DOHH2 (cell line): Measurements from ENCODE around the gene WDR91.

Source experiments
- H3F3A ChIP-seq: fragments of 200-600 bp; sonication (generic), shearing (Covaris generic); 2 replicates; pipeline ENCODE4 v1.6.0; 2016; ENCODE audit warnings: antibody characterized with exemption, mild to moderate bottlenecking; ENCODE audit not compliant: control insufficient read depth, insufficient read depth
- H3K27ac ChIP-seq: fragments of 200-600 bp; sonication (generic); 2 replicates; pipeline ENCODE4 v1.5.1; 2014; ENCODE audit warnings: low read depth, mild to moderate bottlenecking, low read length, moderate library complexity
- H3K27me3 ChIP-seq: fragments of 200-600 bp; sonication (generic); 2 replicates; pipeline ENCODE4 v1.6.1; 2014; ENCODE audit warnings: mild to moderate bottlenecking, low read length, mixed read lengths; ENCODE audit not compliant: control insufficient read depth
- H3K36me3 ChIP-seq: fragments of 200-600 bp; sonication (generic); 2 replicates; pipeline ENCODE4 v1.6.1; 2014; ENCODE audit warnings: mild to moderate bottlenecking, low read length, moderate library complexity, mixed read lengths; ENCODE audit not compliant: control insufficient read depth
- H3K4me1 ChIP-seq: fragments of 200-600 bp; sonication (generic); 2 replicates; pipeline ENCODE4 v1.6.1; 2014; ENCODE audit warnings: mild to moderate bottlenecking, low read length, mixed read lengths; ENCODE audit not compliant: control insufficient read depth
- H3K4me2 ChIP-seq: fragments of 200-600 bp; sonication (generic); 2 replicates; pipeline ENCODE4 v1.6.0; 2014; ENCODE audit warnings: mild to moderate bottlenecking, low read length, moderate library complexity
- H3K4me3 ChIP-seq: fragments of 200-600 bp; sonication (generic); 2 replicates; pipeline ENCODE4 v1.5.1; 2014; ENCODE audit warnings: mild to moderate bottlenecking, low read length, mixed read lengths
- H3K79me2 ChIP-seq: fragments of 200-600 bp; sonication (generic); 2 replicates; pipeline ENCODE4 v1.6.1; 2014; ENCODE audit warnings: mild to moderate bottlenecking, low read length, mixed read lengths; ENCODE audit not compliant: control insufficient read depth
- H3K9me2 ChIP-seq: fragments of 200-600 bp; sonication (generic); replicated peaks from 2 replicates; pipeline ENCODE4 v1.6.1; 2014; ENCODE audit warnings: mild to moderate bottlenecking, low read length, mixed read lengths; ENCODE audit not compliant: control insufficient read depth
- H3K9me3 ChIP-seq: fragments of 200-600 bp; sonication (generic); 2 replicates; pipeline ENCODE4 v1.6.1; 2014; ENCODE audit warnings: antibody characterized with exemption, low read length, mixed read lengths; ENCODE audit not compliant: control insufficient read depth, insufficient read depth
- H4K20me1 ChIP-seq: fragments of 200-600 bp; sonication (generic); 2 replicates; pipeline ENCODE4 v1.6.0; 2014; ENCODE audit warnings: low read depth, mild to moderate bottlenecking, antibody characterized with exemption, low read length, moderate library complexity; ENCODE audit not compliant: control insufficient read depth, insufficient read depth
- CTCF ChIP-seq: fragments of 200-600 bp; sonication (generic); IDR thresholded peaks from one replicate; pipeline ENCODE4 v1.5.1; 2014; ENCODE audit warnings: antibody characterized with exemption, mild to moderate bottlenecking, low read depth, low read length; ENCODE audit not compliant: poor library complexity, severe bottlenecking
- EZH2phosphoT487 ChIP-seq: fragments of 200-600 bp; sonication (generic); IDR thresholded peaks from 2 replicates; pipeline ENCODE4 v1.6.1; 2017; ENCODE audit warnings: borderline replicate concordance, mild to moderate bottlenecking, antibody characterized with exemption, low read length, moderate library complexity, mixed read lengths

WDR91 gene

GRCh38 chr7:135199439-135199838 lies 11.9 kb downstream of the WDR91 start:
- Histone ChIP-seq H4K20me1 (no peaks in the 10 kb centered on the region), H3K79me2 (no peaks in the 10 kb centered on the region), H3K36me3 (peaks cover 49% of the 10 kb centered on the region), H3K9me2 (no peaks in the 10 kb centered on the region), H3K4me3 (no peak overlapping the region), H3K4me2 (no peak overlapping the region), H3K9me3 (no peaks in the 10 kb centered on the region), H3K27ac (no peak overlapping the region), H3K4me1 (no peaks in the 10 kb centered on the region), H3K27me3 (no peaks in the 10 kb centered on the region), H3F3A (no peaks in the 10 kb centered on the region)
- TF ChIP-seq CTCF (no peak), EZH2phosphoT487 (no peak)

GRCh38 chr7:135197906-135198655 lies 13.2 kb downstream of the WDR91 start:
- Histone ChIP-seq H3K4me3 (no peak overlapping the region), H3K36me3 (peaks cover 39% of the 10 kb centered on the region), H3K27ac (no peak overlapping the region), H3K4me1 (no peaks in the 10 kb centered on the region), H4K20me1 (no peaks in the 10 kb centered on the region), H3K9me3 (no peaks in the 10 kb centered on the region), H3K9me2 (no peaks in the 10 kb centered on the region), H3F3A (no peaks in the 10 kb centered on the region), H3K27me3 (no peaks in the 10 kb centered on the region), H3K4me2 (no peak overlapping the region), H3K79me2 (no peaks in the 10 kb centered on the region)
- TF ChIP-seq CTCF, result no peak
- no peak for TF ChIP-seq EZH2phosphoT487

- H3K79me2 ChIP-seq, result no peaks in the 10 kb centered on the region
- no peaks in the 10 kb centered on the region for H3K9me2 ChIP-seq
- no peaks in the 10 kb centered on the region for H3F3A ChIP-seq
- peaks cover 44% of the 10 kb centered on the region for H3K36me3 ChIP-seq
- H4K20me1 ChIP-seq, result no peaks in the 10 kb centered on the region
- H3K4me3 ChIP-seq, result no peak overlapping the region
- H3K4me1 ChIP-seq, result no peaks in the 10 kb centered on the region
- H3K27me3 ChIP-seq, result no peaks in the 10 kb centered on the region
- H3K9me3 ChIP-seq, result no peaks in the 10 kb centered on the region
- H3K4me2 ChIP-seq, result no peak overlapping the region
- no peak overlapping the region for H3K27ac ChIP-seq
- TF ChIP-seq EZH2phosphoT487 (no peak), CTCF (no peak)
Observed at GRCh38 chr7:135197343-135197742, 14.0 kb downstream of the WDR91 start.
